ENCODE results near the gene SPATA13. TPM values are rescaled to one million over a fixed set of nuclear protein-coding genes. Genes with fewer than 3 reads are reported as not detected.

SPATA13 gene
- total and polyA plus RNA-seq, 10 of the 15 experiments (the other 5 are each of a cell fraction or from before 2014, with no cell fraction given) = 2.4 to 11.1 (median 10.2) TPM

DNA sequence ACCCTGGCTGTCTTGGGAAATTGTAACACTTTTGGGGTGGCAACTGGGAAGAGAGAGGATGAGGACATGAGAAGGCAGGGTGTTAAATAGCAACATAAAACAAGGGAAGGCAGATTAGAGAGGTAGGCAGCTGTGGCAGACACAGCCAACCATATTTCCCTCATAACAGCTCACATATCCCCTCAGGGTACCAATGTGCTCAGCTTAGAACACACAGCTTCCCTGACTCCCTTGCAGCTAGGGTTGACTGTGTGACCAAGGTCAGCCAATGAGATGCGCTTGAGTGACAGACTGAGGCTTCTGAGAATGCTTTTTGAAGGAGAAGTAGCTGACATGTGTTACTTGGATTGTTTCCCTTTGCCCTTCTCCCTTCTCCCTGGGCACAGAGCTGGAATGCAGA, 28.8 kb upstream of the SPATA13 start:
- ChIA-PET CTCF (interaction anchor here (1.3 kb wide), 1 partner anchor 97 kb away, joined by 3 read pairs; no protein-coding TSS in a partner anchor), SMC1A (ENCODE audit: uncharacterized antibody, unreplicated experiment) (interaction anchor here (1.1 to 1.9 kb wide), 3 partner anchors 9 to 79 kb away, joined by 3 to 4 read pairs (median 4); no protein-coding TSS in a partner anchor), POLR2A (no interaction called here), RAD21 (ENCODE audit: unreplicated experiment) (no interaction called here)
- Histone ChIP-seq H3K4me1 (ENCODE audit: control insufficient read depth, insufficient read depth, low read length) (0 out of 2 replicates have a peak, but pooled peaks cover 3% of the 10 kb centered on the region), H3K27me3 (replicated peaks in 1 of 2; ENCODE audit: control insufficient read depth in 2 of 2, insufficient read depth in 2 of 2, low read length in 1 of 2) (peaks cover 0 to 3% of the 10 kb centered on the region in 2 experiments; a peak in 2 of 4 replicates), H3K36me3 (ENCODE audit: control insufficient read depth in 2 of 2, insufficient read depth in 2 of 2, low read length in 1 of 2) (no peaks in the 10 kb centered on the region), H3K4me2 (ENCODE audit: control insufficient read depth, insufficient read depth) (no peak overlapping the region), H3K9me3 (replicated peaks; ENCODE audit: control insufficient read depth, insufficient read depth, low read length) (peaks cover 6% of the 10 kb centered on the region), H3K4me3 (no peak overlapping the region), H2AFZ (ENCODE audit: control insufficient read depth, low read depth, low read length) (no peak overlapping the region), H4K20me1 (ENCODE audit: control insufficient read depth, insufficient read depth) (no peaks in the 10 kb centered on the region), H3K27ac (ENCODE audit: control insufficient read depth, insufficient read depth) (no peak overlapping the region), H3K9ac (ENCODE audit: control insufficient read depth, insufficient read depth, low read length) (no peak overlapping the region), H3K79me2 (ENCODE audit: control insufficient read depth, insufficient read depth, low read length) (no peaks in the 10 kb centered on the region)
- ATAC-seq = no peak
- WGBS (ENCODE audit: insufficient coverage, insufficient replicate concordance, low lambda C conversion rate, missing lambda C conversion rate) = 28% methylated on average over 1 of the region's 1 CpG
- intact Hi-C loops (cut with micrococcal nuclease; ENCODE audit: unreplicated experiment) (no loop called here), in situ Hi-C loops (cut with MboI) (no loop called here)
- no peak for FAIRE-seq
- BruUV-seq (replicated peaks) = no TSS peak
- TF ChIP-seq NFYB (IDR thresholded peaks at IDR 0.05; ENCODE audit: insufficient read depth, low read depth, low read length) = 0 out of 2 replicates have a peak, but pooled peaks have one; percentile 40
- TF ChIP-seq RFX5 (IDR thresholded peaks at IDR 0.05; ENCODE audit: low read depth, low read length) = no peak
- no peak for TF ChIP-seq MEF2B (IDR thresholded peaks at IDR 0.05; ENCODE audit: partially characterized antibody, poor library complexity, severe bottlenecking)
- no peak for TF ChIP-seq NFYA (IDR thresholded peaks at IDR 0.05; ENCODE audit: borderline replicate concordance, low read depth, low read length)
- TF ChIP-seq RCOR1 (conservative IDR thresholded peaks at IDR 0.05; ENCODE audit: low read depth, low read length) = no peak
- no peak for TF ChIP-seq FOS (IDR thresholded peaks at IDR 0.05; ENCODE audit: borderline replicate concordance, extremely low read depth, insufficient read length)
- TF ChIP-seq CBFB (IDR thresholded peaks at IDR 0.05; ENCODE audit: low read depth) = no peak
- DNase-seq (ENCODE audit: low read depth, low spot score) = no peak

Measured in GM12878 (cell line).